K562 (cell line): ENCODE data around the gene CTSH. TPM values are rescaled to one million over a fixed set of nuclear protein-coding genes. Genes with fewer than 3 reads are reported as not detected.

Experiments used
- ATAC-seq: fragments of 200-7000 bp; cut with Tn5 transposase; 3 replicates; pipeline ENCODE4 v1.9.1; 2020; ENCODE audit warnings: moderate library complexity
- BruUV-seq: library from RNA; stranded (reverse); fragments of 400-500 nt; replicated peaks from 2 replicates; lab custom pipeline; 2021; lab: Mats Ljungman, UMichigan
- CTCF ChIA-PET: fragments of 300-600 bp; formaldehyde crosslinking; extraction: SDS; loops from one replicate; lab custom pipeline; 2021; ENCODE audit warnings: low intra/inter-chr PET ratio; lab: Yijun Ruan, JAX
- POLR2A ChIA-PET: fragments of 300-600, 350-650 bp; sonication (Branson Sonifier 250); formaldehyde crosslinking; extraction: SDS; loops from one replicate; lab custom pipeline; 2021; ENCODE audit warnings: antibody characterized with exemption, inconsistent platforms; lab: Yijun Ruan, JAX
- DNase-seq, 4 experiments: peaks; one replicate each; pipeline versions ENCODE4 v3.0.0 to v3.0.0-alpha.2; 2011 to 2018; ENCODE audit warnings: low spot score in 3 of 4, mixed read lengths in 3 of 4; ENCODE audit errors: extremely low read depth in 1 of 4
- FAIRE-seq: peaks from 2 replicates; lab custom pipeline; 2011; peaks lifted over from hg19 to GRCh38; lab: Jason Lieb, UNC
- H2AFZ ChIP-seq: 2 replicates; pipeline ENCODE4 v1.6.0; 2011; ENCODE audit warnings: low read depth, low read length, control low read depth, inconsistent platforms
- H3K27ac ChIP-seq: fragments of 200-600 bp; 3 replicates; pipeline ENCODE4 v1.8.0; 2011; ENCODE audit warnings: low read depth, mild to moderate bottlenecking, control low read depth, inconsistent platforms, low read length, moderate library complexity, mixed read lengths; ENCODE audit errors: extremely low read depth
- H3K27me3 ChIP-seq, 2 experiments: fragments of 300-600 bp in 1 of 2; 2 replicates in 1 of 2; 3 replicates in 1 of 2; pipeline versions ENCODE4 v1.6.0 to v1.8.0; 2011; ENCODE audit warnings: inconsistent platforms in 2 of 2, low read length in 2 of 2, mild to moderate bottlenecking in 1 of 2, mixed read lengths in 1 of 2, moderate library complexity in 1 of 2; ENCODE audit not compliant: control insufficient read depth in 2 of 2, insufficient read depth in 2 of 2
- H3K36me3 ChIP-seq: fragments of 300-600 bp; 3 replicates; pipeline ENCODE4 v1.8.0; 2011; ENCODE audit warnings: mild to moderate bottlenecking, low read length, inconsistent platforms; ENCODE audit not compliant: control insufficient read depth, insufficient read depth
- H3K4me1 ChIP-seq, 2 experiments: fragments of 200-600 bp in 1 of 2; replicated peaks in 1 of 2; 2 replicates in 1 of 2; 3 replicates in 1 of 2; pipeline versions ENCODE4 v1.5.1 to v1.8.0; 2011; ENCODE audit warnings: inconsistent platforms in 2 of 2, low read length in 2 of 2, mild to moderate bottlenecking in 1 of 2, mixed read lengths in 1 of 2, moderate library complexity in 1 of 2; ENCODE audit not compliant: control insufficient read depth in 2 of 2, insufficient read depth in 2 of 2
- H3K4me2 ChIP-seq: 2 replicates; pipeline ENCODE4 v1.6.1; 2011; ENCODE audit warnings: low read length, control low read depth, inconsistent platforms, mixed read lengths; ENCODE audit not compliant: insufficient read depth
- H3K4me3 ChIP-seq: fragments of 200-600 bp; sonication (generic), shearing (Covaris generic); 2 replicates; pipeline ENCODE4 v1.5.1; 2016; ENCODE audit warnings: control low read depth, inconsistent platforms
- H3K79me2 ChIP-seq: fragments of 200-600 bp; 3 replicates; pipeline ENCODE4 v1.8.0; 2011; ENCODE audit warnings: low read length, inconsistent platforms; ENCODE audit not compliant: control insufficient read depth, insufficient read depth
- H3K9ac ChIP-seq, 2 experiments: 2 replicates each; pipeline versions ENCODE4 v1.6.0 to v1.6.1; 2011; ENCODE audit warnings: low read depth in 2 of 2, low read length in 2 of 2, control low read depth in 1 of 2, inconsistent platforms in 1 of 2, mild to moderate bottlenecking in 1 of 2, mixed read lengths in 1 of 2; ENCODE audit not compliant: insufficient read depth in 1 of 2
- H3K9me1 ChIP-seq: one replicate; pipeline ENCODE4 v1.6.0; 2011; ENCODE audit warnings: inconsistent platforms, mild to moderate bottlenecking, low read length, moderate library complexity; ENCODE audit not compliant: control insufficient read depth, insufficient read depth
- H3K9me3 ChIP-seq: replicated peaks from 2 replicates; pipeline ENCODE4 v1.5.1; 2011; ENCODE audit warnings: low read depth, low read length, inconsistent platforms; ENCODE audit not compliant: control insufficient read depth, insufficient read depth
- H4K20me1 ChIP-seq: replicated peaks from 2 replicates; pipeline ENCODE4 v1.6.1; 2011; ENCODE audit warnings: low read length, inconsistent platforms, mixed read lengths; ENCODE audit not compliant: control insufficient read depth, insufficient read depth
- ATF3 ChIP-seq, 2 experiments: fragments of 450-650 bp in 1 of 2; sonication (generic) in 1 of 2; formaldehyde crosslinking in 1 of 2; IDR thresholded peaks in 1 of 2; conservative IDR thresholded peaks in 1 of 2; 2 replicates each; pipeline versions ENCODE4 v1.6.1 to v1.8.1; 2016 to 2023; ENCODE audit warnings: mild to moderate bottlenecking in 2 of 2, moderate library complexity in 2 of 2, inconsistent platforms in 1 of 2, missing genetic modification reagents in 1 of 2
- BCOR ChIP-seq: fragments of 450-650 bp; IDR thresholded peaks from 2 replicates; pipeline ENCODE4 v1.6.1; 2016
- CBX3 ChIP-seq, 2 experiments: IDR thresholded peaks; 1 replicate in 1 of 2; 2 replicates in 1 of 2; pipeline ENCODE4 v1.6.1; 2012; ENCODE audit warnings: inconsistent platforms in 2 of 2, low read length in 2 of 2, borderline replicate concordance in 1 of 2, control low read depth in 1 of 2
- FOXJ3 ChIP-seq: sonication (generic); formaldehyde crosslinking; IDR thresholded peaks from 2 replicates; pipeline ENCODE4 v1.4.0; 2020; ENCODE audit warnings: mild to moderate bottlenecking, missing genetic modification reagents
- FUS ChIP-seq: fragments of 200-400 bp; formaldehyde crosslinking; optimal IDR thresholded peaks from 2 replicates; pipeline ENCODE3; 2017; ENCODE audit warnings: low read depth, low read length
- GATA2 ChIP-seq: sonication (generic); formaldehyde crosslinking; IDR thresholded peaks from 2 replicates; pipeline ENCODE4 v1.4.0; 2020; ENCODE audit warnings: mild to moderate bottlenecking, missing genetic modification reagents
- HDGF ChIP-seq: fragments of 450-650 bp; IDR thresholded peaks from 2 replicates; pipeline ENCODE4 v1.6.1; 2016
- HEY1 ChIP-seq: fragments of 250-450 bp; sonication (Bioruptor Pico); IDR thresholded peaks from 2 replicates; pipeline ENCODE4 v1.5.0; 2020; ENCODE audit warnings: mild to moderate bottlenecking, moderate library complexity, borderline replicate concordance
- HIVEP1 ChIP-seq: fragments of 250-450 bp; sonication (Bioruptor Pico); IDR thresholded peaks from 2 replicates; pipeline ENCODE4 v1.4.0; 2020; ENCODE audit warnings: mild to moderate bottlenecking
- HMBOX1 ChIP-seq: sonication (generic); IDR thresholded peaks from 2 replicates; pipeline ENCODE4 v1.6.1; 2016
- KDM2B ChIP-seq: fragments of 250-450 bp; sonication (Bioruptor Pico); IDR thresholded peaks from 2 replicates; pipeline ENCODE4 v1.8.0; 2021; ENCODE audit warnings: mild to moderate bottlenecking, moderate library complexity
- SRSF7 ChIP-seq: fragments of 200-400 bp; formaldehyde crosslinking; optimal IDR thresholded peaks from 2 replicates; pipeline ENCODE3; 2017; ENCODE audit warnings: mild to moderate bottlenecking, low read depth, low read length
- TRIM24 ChIP-seq, 2 experiments: fragments of 450-650 bp; IDR thresholded peaks; 2 replicates each; pipeline ENCODE4 v1.6.1; 2016
- ZKSCAN3 ChIP-seq: fragments of 250-450 bp; sonication (Bioruptor Pico); IDR thresholded peaks from 2 replicates; pipeline ENCODE4 v1.4.0; 2020
- ZNF121 ChIP-seq: sonication (generic); formaldehyde crosslinking; conservative IDR thresholded peaks from 2 replicates; pipeline ENCODE4 v1.8.0; 2022; ENCODE audit warnings: missing genetic modification reagents
- ZNF324 ChIP-seq: fragments of 250-450 bp; sonication (Bioruptor Pico); IDR thresholded peaks from 2 replicates; pipeline ENCODE4 v1.4.0; 2020; ENCODE audit warnings: mild to moderate bottlenecking
- WGBS: fragments of 100-300 bp; shearing (Covaris generic); methylation state at CpG from one replicate; pipeline ENCODE4 v1.1.6; 2016; ENCODE audit warnings: low coverage, mixed read lengths; ENCODE audit not compliant: insufficient coverage; ENCODE audit errors: missing lambda C conversion rate; 5-methylcytosine and 5-hydroxymethylcytosine counted together
- in situ Hi-C: fragments of 300-500 bp; cut with MboI; formaldehyde crosslinking; loops from 4 replicates; pipeline ENCODE4 v1.15.0; 2018; ENCODE audit warnings: inconsistent platforms, mixed read lengths
- intact Hi-C: fragments of 100-400 bp; cut with micrococcal nuclease; formaldehyde crosslinking; loops from 2 replicates; pipeline ENCODE4 v1.14.2; 2022
- polyA plus RNA-seq, 8 experiments: library from polyadenylated mRNA; depleted of rRNA in 4 of 8; stranded (reverse) in 5 of 8; unstranded in 3 of 8; fragments of >200 nt; fragmentation: Nextera tagmentation in 2 of 8; fragmentation: Illumina TruSeq in 1 of 8; extraction: Ambion mirVana in 2 of 8; extraction: Trizol in 1 of 8; gene quantifications; 2 replicates each; pipeline versions ENCODE4 v1.2.1 to v1.2.3, GENCODE V29; 2011 to 2014; ENCODE audit warnings: inconsistent platforms in 1 of 8, missing spikeins in 1 of 8
- total RNA-seq, 7 experiments: library from RNA; depleted of rRNA in 6 of 7; stranded (reverse); fragments of >200 nt in 6 of 7; fragmentation: Illumina TruSeq in 2 of 7; extraction: Trizol in 2 of 7; gene quantifications; 2 replicates each; pipeline versions ENCODE4 v1.2.1 to v1.2.3, GENCODE V29; 2011 to 2021; ENCODE audit warnings: low replicate concordance in 1 of 7
- TF ChIP-seq, protein P1 (sequence below): fragments of 250-450 bp; sonication (Bioruptor Pico); IDR thresholded peaks from 2 replicates; pipeline ENCODE4 v1.9.0; 2021; ENCODE audit warnings: mild to moderate bottlenecking, inconsistent platforms

Gene CTSH
- total and polyA plus RNA-seq, 9 of the 15 experiments (the other 6 are each of a cell fraction or from before 2014, with no cell fraction given) = 15.0 to 462 (median 173) TPM

- intact Hi-C loops (no loop called here), in situ Hi-C loops (no loop called here)
- CTCF ChIA-PET = no interaction called here
- Histone ChIP-seq H3K27me3 (0 out of 5 replicates have a peak, but pooled peaks cover 0 to 3% of the 10 kb centered on the region in 2 experiments), H3K79me2 (no peaks in the 10 kb centered on the region), H3K9me1 (no peaks in the 10 kb centered on the region), H3K9ac (no peak overlapping the region), H3K27ac (no peak overlapping the region), H3K36me3 (no peaks in the 10 kb centered on the region), H3K4me2 (no peak overlapping the region), H3K4me3 (no peak overlapping the region), H3K9me3 (no peaks in the 10 kb centered on the region), H4K20me1 (no peaks in the 10 kb centered on the region), H3K4me1 (no peaks in the 10 kb centered on the region; a peak in 1 of 5 replicates), H2AFZ (no peak overlapping the region)
- POLR2A ChIA-PET = interaction anchor here (0.6 to 0.7 kb wide), 2 partner anchors 12 to 58 kb away, joined by 3 to 4 read pairs; partner anchors contain the start of gene CTSH
- 19% methylated on average over 1 of the region's 1 CpG for WGBS
- no peak for FAIRE-seq
- ATAC-seq = no peak
- BruUV-seq = no TSS peak
- DNase-seq = no peak
- TF ChIP-seq HIVEP1 (CRISPR knock-in tag) (no peak), HDGF (no peak), FUS (no peak), FOXJ3 (CRISPR knock-in tag) (no peak), HMBOX1 (no peak), CBX3 (IDR thresholded peaks at IDR 0.05; ENCODE audit: borderline replicate concordance in 1 of 2, low read length in 2 of 2) (no peak), SRSF7 (no peak), TRIM24 (IDR thresholded peaks at IDR 0.05) (no peak), KDM2B (CRISPR knock-in tag) (no peak), BCOR (no peak), ATF3 (IDR thresholded peaks at IDR 0.05) (no peak), ATF3 (CRISPR knock-in tag; conservative IDR thresholded peaks at IDR 0.05) (no peak), HEY1 (no peak), ZNF121 (CRISPR knock-in tag) (no peak), ZKSCAN3 (no peak), ZNF324 (CRISPR knock-in tag) (no peak), GATA2 (CRISPR knock-in tag) (no peak)
- TF ChIP-seq, protein P1, sequence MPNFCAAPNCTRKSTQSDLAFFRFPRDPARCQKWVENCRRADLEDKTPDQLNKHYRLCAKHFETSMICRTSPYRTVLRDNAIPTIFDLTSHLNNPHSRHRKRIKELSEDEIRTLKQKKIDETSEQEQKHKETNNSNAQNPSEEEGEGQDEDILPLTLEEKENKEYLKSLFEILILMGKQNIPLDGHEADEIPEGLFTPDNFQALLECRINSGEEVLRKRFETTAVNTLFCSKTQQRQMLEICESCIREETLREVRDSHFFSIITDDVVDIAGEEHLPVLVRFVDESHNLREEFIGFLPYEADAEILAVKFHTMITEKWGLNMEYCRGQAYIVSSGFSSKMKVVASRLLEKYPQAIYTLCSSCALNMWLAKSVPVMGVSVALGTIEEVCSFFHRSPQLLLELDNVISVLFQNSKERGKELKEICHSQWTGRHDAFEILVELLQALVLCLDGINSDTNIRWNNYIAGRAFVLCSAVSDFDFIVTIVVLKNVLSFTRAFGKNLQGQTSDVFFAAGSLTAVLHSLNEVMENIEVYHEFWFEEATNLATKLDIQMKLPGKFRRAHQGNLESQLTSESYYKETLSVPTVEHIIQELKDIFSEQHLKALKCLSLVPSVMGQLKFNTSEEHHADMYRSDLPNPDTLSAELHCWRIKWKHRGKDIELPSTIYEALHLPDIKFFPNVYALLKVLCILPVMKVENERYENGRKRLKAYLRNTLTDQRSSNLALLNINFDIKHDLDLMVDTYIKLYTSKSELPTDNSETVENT (CRISPR knock-in tag) = no peak
Measured at GRCh38 chr15:78956937-78957336, 12.1 kb upstream of the CTSH start.
